Activated CD4-positive, alpha-beta T cell treated with anti-CD3 and anti-CD28 coated beads, Interleukin-2, amount 50 U/mL, for 1 hour (primary cell): ENCODE data around the gene ARFGEF3.
"Not testable (repeated sequence)": the region's sequence is repeated elsewhere in the genome, so short reads cannot be mapped to it uniquely, and the experiment has no call there.

ENCODE experiments used
- DNase-seq: peaks from one replicate; pipeline ENCODE4 v3.0.0-alpha.2; 2020

Gene ARFGEF3

DNA sequence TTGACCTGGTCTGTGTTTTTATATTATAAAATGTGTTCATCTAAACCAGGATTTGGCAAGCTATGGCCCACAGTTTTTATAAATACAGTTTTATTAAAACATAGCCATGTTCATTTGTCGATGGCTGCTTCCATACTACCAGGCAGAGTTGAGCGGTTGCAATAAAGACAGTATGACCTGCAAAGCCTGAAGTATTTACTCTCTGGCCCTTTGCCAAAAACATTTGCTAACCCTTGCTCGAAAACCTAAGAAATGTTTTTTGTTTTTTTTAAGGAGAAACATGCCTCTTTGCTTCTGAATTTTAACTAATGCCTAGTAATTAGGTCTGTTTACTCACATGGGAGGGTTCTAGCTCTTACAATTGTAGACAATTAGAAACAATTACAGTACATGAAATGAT lies 148.6 kb downstream of the ARFGEF3 start:
- no peak for DNase-seq

DNA sequence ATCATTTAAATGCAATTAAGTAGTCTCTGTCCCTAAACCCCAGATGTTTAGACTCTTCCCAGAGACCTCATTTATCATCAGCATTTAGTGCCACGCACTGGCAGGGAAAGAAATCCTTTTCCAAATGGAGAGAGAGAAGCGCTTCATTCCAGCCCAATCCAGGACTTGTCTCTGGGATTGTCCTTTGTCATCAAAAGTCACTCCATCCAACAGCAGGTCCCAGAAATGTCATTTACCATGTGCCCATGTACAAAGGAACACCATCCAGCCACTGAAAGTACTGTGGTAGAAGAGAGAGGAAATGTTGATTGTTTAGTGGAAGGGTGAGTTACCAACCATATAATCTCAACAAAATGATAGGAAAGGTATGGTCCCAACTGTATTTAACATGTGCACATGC lies 149.1 kb downstream of the ARFGEF3 start:
- no peak for DNase-seq

DNA sequence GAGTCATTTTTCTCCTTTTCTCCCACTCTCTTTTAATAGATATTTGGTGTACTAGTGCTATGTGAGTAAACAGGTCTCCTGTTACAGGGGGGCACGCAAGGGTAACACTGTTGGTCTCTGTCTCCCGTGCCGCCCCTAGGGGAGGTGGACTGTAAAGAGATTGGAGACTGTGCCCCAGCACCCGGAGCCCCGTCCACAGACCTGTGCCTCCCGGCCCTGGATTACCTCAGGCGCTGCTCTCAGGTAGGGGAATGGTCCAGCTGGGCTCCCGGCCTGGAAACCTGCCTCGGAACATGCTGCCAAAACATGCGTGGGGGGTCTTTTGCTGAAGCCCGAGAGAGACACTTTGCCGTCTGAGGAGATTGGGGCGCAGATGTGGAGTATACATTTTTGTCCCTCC lies 149.5 kb downstream of the ARFGEF3 start:
- no peak for DNase-seq

DNA sequence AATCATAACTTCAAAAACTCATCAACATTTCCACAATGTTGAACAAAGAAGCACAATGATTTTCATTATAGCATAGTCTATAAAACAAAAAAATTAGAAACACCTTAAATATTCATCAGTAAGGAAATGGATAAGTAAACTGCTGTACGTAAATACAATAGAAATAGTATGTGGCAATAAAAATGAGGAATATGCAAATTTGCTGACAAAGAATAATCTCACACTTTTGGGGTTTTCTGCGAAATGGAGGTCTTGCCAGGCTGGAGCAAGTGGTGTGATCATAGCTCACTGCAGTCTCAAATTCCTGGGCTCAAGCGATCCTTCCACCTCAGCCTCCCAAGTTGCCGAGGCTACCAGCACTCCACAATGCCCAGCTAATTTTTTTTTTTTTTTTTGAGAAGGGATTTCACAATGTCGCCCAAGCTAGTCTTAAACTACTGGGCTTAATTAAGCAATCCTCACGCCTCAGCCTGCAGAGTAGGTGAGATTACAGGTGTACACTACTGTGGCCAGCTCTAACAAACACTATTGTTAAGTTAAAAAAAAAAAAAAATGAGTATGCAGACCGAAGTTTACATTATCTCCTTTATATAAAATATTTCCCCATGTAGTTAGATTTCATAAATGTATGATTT lies 157.1 kb downstream of the ARFGEF3 start:
- no peak for DNase-seq

DNA sequence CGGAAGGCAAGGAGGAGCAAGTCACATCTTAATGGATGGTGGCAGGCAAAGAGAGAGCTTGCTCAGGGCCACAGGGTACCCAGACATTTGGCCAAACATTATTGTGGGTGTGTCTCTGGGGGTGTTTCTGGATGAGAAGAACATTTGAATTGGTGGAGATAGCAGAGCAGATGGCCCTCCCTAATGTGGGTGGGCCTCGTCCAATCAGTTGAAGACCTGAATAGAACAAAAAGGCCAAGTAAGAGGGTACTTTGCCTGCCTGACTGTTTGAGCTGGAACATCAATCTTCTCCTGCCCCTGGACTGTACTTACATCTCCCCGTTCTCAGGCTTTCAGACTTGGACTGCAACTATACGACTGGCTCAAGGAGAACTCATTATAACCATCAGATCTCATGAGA lies 160.2 kb downstream of the ARFGEF3 start:
- DNase-seq: no peak

DNA sequence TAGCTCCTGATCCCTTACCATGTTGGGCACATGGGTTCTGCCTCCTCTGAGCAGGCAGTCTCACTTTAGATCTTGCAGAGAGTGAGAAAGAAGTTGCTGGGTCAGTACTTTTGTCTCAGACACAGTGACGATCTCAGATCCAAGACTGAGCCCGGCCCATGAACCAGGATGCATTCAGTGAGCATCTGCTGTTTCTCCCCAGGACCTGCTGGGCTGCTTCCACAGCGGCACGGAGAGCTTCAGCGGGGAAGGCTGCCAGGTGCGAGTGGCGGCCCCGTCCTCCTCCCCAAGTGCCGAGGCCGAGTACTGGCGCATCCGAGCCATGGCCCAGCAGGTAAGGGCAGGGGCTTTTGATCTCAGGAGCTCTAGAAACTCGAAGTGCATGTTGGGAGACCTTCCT lies 162.1 kb downstream of the ARFGEF3 start:
- DNase-seq: no peak

DNA sequence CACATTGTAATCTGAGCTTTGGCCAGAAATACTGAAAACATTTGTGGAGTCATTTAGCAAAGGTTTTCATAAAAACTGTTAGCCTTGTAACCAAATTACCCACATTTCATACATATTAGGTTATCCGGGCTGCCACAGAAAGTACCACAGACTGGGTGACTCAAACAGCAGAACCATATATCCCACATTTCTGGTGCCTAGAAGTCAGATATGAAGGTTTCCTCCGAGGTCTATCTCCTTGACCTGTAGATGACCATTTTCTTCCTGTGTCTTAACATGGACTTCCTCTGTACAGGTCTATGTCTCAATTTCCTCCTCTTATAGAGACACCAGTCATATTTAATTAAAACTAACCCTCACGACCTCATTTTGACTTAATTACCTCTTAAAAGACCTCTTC lies 166.5 kb downstream of the ARFGEF3 start:
- DNase-seq: no peak

DNA sequence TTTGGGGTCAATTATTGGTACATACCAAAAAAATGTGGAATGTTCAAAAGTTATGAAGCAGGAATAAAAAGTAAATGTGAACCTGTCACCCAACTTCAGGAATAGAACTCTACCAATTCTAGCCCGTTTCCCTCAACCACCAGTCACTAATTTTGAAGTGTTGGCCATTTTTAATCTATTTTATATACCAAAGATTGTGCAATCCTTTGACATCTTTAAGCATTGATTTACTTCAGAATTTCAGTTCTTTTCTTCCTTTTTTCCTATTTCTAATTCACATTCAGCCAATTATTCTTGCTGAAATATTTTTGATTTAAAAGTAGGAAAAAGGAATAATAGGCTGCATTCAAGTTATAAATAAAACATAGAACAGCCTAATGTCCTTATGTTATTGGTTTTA lies 169.0 kb downstream of the ARFGEF3 start:
- no peak for DNase-seq

DNA sequence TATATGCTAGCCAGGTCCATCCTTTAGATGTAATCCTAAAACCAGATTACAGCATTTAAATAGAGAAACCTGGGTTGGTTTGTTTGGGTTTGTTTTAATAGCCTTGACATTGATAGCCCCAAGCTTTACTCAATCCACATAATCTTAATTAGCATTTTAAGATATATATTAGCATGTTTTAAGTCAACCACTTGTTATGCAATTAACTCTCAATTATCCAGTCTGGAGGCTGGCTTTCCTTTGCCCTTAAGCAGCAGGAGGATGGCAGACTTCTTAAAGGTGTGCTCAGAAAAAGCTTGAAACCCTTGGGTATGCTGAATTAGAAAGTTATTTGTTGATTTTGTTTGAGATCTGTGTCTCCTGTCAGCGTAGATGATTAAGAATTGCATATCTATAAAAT lies 169.7 kb downstream of the ARFGEF3 start:
- no peak for DNase-seq

DNA sequence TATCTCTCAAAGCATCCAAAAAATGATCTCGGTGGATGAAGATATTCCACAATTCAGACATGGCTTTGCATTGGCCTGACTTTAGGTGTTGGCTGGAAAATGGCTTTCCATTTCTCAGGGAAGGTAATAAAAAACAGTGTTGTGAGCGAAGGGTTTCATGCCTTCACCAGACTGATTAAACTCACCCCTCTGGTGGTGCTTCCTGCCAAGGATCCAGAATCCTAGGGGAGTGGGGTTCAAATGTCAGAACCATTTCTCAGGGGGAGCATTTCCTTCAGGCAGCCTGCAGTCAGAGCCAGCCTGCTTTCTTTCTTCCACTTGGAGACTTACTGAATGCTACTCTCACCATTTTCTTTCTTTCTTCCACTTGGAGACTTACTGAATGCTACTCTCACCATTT lies 170.2 kb downstream of the ARFGEF3 start:
- no peak for DNase-seq

DNA sequence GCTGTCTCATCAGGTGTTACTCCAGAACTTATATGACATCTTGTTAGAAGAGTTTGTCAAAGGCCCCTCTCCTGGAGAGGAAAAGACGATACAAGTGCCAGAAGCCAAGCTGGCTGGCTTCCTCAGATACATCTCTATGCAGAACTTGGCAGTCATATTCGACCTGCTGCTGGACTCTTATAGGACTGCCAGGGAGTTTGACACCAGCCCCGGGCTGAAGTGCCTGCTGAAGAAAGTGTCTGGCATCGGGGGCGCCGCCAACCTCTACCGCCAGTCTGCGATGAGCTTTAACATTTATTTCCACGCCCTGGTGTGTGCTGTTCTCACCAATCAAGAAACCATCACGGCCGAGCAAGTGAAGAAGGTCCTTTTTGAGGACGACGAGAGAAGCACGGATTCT lies 172.3 kb downstream of the ARFGEF3 start:
- DNase-seq: no peak

DNA sequence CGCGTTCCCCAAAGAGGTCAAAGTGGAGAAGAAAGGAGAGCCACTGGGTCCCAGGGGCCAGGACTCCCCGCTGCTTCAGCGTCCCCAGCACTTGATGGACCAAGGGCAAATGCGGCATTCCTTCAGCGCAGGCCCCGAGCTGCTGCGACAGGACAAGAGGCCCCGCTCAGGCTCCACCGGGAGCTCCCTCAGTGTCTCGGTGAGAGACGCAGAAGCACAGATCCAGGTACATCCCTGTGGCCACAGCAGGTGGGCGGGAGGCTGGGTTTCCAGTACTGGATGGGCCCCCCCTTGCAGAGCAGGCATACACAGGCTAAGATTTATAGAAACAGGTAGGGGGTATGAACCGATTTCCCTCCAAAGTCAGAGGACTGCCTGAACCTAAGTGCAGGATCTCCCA lies 173.2 kb downstream of the ARFGEF3 start:
- no peak for DNase-seq

DNA sequence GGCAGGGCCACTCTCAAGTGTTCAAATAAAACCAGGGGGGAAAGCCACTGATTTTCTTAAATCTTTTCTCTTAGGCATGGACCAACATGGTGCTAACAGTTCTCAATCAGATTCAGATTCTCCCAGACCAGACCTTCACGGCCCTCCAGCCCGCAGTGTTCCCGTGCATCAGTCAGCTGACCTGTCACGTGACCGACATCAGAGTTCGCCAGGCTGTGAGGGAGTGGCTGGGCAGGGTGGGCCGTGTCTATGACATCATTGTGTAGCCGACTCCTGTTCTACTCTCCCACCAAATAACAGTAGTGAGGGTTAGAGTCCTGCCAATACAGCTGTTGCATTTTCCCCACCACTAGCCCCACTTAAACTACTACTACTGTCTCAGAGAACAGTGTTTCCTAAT lies 174.5 kb downstream of the ARFGEF3 start:
- DNase-seq: no peak

DNA sequence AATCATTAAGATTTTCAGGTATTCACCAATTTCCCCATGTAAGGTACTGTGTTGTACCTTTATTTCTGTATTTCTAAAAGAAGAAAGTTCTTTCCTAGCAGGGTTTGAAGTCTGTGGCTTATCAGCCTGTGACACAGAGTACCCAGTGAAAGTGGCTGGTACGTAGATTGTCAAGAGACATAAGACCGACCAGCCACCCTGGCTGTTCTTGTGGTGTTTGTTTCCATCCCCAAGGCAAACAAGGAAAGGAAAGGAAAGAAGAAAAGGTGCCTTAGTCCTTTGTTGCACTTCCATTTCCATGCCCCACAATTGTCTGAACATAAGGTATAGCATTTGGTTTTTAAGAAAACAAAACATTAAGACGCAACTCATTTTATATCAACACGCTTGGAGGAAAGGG lies 175.3 kb downstream of the ARFGEF3 start:
- no peak for DNase-seq

DNA sequence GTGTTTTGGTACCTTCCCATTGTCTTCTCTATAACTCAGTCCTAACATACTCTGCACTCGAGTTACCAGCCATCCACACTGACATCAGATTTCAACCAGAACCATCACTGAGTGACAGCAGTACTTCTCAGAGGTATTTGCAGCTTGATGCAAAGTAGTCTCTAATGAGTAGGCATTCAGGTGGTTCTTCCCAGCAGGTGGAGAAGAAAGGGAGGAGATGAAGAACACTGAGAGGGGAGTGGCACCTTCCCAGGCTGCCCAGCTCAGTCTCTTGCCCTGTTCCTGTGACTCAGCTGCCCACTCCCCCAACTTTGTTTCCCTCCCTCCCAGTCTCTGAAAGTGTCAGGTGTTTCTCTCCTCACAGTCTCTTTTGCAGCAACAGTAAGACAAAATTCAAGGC lies 177.3 kb downstream of the ARFGEF3 start:
- no peak for DNase-seq

DNA sequence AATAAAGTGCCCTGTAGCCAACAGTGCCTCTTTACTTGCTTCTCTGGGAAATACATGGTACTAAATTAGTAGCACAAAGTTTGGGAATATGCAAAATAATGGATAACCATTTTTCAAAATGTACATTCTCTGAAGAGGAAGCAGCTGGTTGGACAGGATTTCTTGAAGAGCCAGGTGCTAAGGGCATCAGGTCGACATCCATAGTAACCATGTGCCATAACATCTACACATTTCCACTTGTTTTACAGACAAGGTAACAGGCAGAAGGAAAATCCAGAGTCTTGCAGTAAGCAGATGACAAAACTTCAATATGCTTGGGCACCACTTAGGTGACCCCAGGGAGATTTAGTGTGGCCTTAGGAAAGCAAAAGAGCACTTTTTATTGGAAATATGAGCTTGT lies 179.4 kb downstream of the ARFGEF3 start:
- no peak for DNase-seq

DNA sequence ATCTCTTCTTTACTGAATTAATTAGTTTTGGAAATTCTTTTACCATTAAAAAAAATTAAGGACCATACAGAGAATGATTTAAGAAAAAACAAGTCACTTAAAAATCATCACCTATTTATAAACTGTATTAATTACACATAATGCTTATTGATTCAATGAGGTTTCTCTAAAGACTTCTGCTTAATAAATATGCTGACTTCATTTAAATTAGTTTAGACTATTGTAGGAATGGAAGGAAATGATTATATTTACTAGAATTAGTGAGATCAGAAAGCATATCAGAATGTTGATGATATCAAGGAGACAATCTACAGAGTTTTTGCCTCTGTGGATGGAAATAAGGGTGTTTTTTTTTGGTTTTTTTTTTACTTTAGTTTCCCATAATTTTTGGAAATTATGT lies 181.4 kb downstream of the ARFGEF3 start:
- no peak for DNase-seq

DNA sequence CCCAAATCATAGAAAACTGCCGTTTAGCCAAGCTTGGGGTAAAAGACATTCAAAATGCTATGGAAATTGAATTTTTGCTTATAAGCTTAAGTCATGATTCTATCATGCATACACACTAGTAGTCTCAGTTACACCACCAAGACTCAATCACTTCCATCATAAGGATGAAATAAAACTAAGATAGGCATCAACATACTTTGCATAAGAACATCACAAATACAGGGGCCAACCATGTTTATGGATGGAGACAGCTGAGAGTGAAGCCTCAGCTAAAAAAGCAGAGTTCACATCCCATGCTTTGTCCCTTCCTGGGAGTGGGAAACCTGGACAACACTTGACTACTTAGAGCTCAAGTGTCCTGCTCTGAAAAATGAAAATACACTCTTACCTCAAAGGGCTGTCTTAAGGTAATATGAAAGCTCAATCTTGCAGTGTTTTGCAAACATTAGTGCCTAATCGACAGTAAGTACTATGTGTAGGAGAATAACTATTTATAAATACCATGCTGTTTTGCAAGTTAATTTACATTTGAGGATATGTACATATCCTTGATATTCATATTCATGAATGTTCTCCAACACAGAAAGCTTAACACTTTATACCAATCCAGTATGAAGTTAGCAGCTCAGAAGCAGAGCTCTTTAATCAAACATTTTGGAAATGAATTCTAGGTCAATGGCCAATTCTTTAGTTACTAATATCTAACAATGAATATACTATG lies 184.0 kb downstream of the ARFGEF3 start:
- DNase-seq: no peak

DNA sequence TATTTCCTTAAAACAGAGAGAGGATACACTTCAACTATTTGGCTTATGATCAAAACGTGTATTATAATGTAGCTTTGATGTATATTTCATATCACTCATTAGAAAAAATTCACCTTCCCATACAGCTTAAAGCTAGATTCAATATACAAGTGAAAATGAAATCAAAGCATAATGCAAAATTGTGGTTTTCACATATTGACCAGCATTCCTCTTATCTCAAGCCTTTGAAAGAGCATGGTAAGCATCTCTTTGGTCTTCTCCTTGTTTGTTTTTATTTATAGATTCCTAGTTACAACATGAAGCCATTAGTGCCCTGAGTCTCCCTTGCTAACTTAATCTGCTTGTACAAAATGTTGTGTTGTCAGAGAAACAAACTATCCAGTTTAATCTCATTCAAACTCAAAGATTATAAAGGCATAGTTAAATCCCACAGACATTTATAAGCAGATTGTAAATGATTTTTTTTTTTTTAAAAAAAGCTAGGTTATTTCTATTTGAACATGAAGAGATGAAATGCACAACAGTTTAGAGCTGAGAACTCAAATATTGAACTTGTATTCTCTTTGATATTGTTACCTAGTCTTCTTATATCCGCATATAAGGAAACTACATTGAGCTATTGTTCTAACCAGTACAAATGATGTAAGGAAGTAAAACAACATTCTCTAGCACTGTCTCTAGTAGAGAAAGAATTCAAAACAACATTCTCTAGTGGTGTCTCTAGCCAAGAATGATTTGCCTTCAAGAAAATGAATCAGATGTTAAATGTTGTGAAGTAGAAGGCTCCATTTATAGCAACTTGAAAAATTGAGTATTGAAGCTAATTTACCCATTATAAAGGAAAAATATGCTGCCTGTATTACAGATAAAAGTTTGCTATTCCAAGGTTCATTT lies 184.8 kb downstream of the ARFGEF3 start:
- no peak for DNase-seq

DNA sequence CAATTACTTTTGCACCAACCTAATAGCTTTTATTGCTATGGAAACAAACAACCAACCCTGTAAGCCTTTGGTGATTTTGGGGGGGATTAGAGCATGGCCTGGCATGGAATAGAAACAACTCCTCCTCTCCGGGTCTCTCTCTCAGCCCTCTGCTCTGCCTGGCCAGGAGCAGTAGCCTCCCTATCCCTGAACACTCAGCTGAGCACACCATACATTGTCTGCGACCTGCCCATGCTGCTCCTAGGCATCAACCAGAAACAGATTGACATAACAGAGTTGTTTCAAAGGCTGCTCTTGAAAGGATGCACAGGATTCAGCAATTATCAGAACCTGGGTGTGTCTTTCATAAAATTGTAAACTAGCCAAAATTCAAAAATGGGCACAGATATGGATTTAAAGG lies 186.1 kb downstream of the ARFGEF3 start:
- no peak for DNase-seq

DNA sequence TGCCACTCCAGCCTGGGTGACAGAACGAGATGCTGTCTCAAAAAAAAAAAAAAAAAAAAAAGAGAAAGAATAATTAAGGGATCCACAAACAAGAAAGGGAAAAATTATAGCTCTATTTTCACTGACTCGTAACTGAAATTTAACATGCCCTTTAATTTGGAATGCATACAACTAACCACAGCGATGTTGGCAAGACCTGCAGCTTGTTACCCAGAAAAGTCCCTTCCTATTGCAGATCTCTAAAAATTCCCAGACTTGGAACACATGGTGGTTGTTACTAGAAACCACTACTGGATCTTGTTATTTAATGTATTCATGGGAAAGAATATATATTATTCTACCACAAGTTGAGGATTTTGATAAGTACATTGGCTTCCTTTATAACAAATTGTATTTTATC lies 188.2 kb downstream of the ARFGEF3 start:
- DNase-seq: no peak

DNA sequence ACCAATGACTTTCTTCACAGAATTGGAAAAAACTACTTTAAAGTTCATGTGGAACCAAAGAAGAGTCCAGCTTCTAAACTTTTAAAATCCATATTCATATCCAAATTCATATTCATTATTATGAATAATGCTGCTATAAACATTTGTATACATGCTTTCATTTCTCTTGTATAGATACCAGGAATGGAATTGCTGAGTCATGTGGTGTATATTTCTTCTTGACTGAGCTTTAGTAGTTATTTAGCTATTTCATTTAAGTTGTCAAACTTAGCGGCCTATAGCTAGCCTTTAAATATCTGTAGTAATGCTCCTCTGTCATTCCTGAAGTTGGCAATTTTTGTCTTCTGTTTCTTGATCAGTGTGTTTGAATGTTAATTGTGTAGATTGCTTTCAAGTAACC lies 196.2 kb downstream of the ARFGEF3 start:
- no peak for DNase-seq

DNA sequence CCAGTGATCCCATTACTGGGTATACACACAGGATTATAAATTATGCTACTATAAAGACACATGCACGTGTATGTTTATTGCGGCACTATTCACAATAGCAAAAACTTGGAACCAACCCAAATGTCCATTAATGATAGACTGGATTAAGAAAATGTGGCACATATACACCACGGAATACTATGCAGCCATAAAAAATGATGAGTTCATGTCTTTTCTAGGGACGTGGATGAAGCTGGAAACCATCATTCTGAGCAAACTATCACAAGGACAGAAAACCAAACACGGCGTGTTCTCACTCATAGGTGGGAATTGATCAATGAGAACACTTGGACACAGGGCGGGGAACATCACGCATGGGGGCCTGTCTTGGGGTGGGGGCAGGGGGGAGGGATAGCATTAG lies 206.9 kb downstream of the ARFGEF3 start:
- not testable (repeated sequence) for DNase-seq
